Activated CD8-positive, alpha-beta memory T cell treated with anti-CD3 and anti-CD28 coated beads, Interleukin-2, amount 10 ng/mL, durations not matched to agents 7 days and 5 days (primary cell): ENCODE results near the gene RERE. TPM values are rescaled to one million over a fixed set of nuclear protein-coding genes. Genes with fewer than 3 reads are reported as not detected.

Experiments used
- ATAC-seq: fragments of 150-1000 bp; cut with Tn5 transposase; one replicate; pipeline ENCODE4 v1.10.0; 2021; ENCODE audit warnings: moderate library complexity
- CTCF ChIA-PET: fragments of 350-600 bp; sonication (Branson Sonifier 250); formaldehyde crosslinking; loops from one replicate; lab custom pipeline; 2021; ENCODE audit warnings: antibody characterized with exemption; lab: Charles Lee
- DNase-seq: peaks from one replicate; pipeline ENCODE4 v3.0.0-alpha.2; 2020
- H3K27ac Mint-ChIP-seq: one replicate; pipeline ENCODE4 v1.8.0; 2021; ENCODE audit warnings: mild to moderate bottlenecking, mixed read lengths
- H3K27me3 Mint-ChIP-seq: one replicate; pipeline ENCODE4 v1.8.0; 2021; ENCODE audit warnings: mixed read lengths
- H3K36me3 Mint-ChIP-seq: one replicate; pipeline ENCODE4 v1.8.0; 2021; ENCODE audit warnings: mild to moderate bottlenecking, mixed read lengths
- H3K4me1 Mint-ChIP-seq: one replicate; pipeline ENCODE4 v1.8.0; 2021; ENCODE audit warnings: mixed read lengths
- H3K4me3 Mint-ChIP-seq: one replicate; pipeline ENCODE4 v1.8.0; 2021; ENCODE audit warnings: mild to moderate bottlenecking, moderate library complexity, mixed read lengths
- H3K9me3 Mint-ChIP-seq: one replicate; pipeline ENCODE4 v1.8.0; 2022; ENCODE audit warnings: low read depth, mixed read lengths
- microRNA-seq: library from miRNA; unstranded; fragments of <30 nt; microRNA quantifications from one replicate; pipeline ENCODE4 v1.2.0, GENCODE V29; 2022
- total RNA-seq, 2 experiments: library from RNA; stranded (reverse); gene quantifications; one replicate each; pipeline ENCODE4 v1.2.3, GENCODE V29; 2021

Gene RERE
- total RNA-seq, 2 experiments from 2014 or later: 38.3 TPM

DNA sequence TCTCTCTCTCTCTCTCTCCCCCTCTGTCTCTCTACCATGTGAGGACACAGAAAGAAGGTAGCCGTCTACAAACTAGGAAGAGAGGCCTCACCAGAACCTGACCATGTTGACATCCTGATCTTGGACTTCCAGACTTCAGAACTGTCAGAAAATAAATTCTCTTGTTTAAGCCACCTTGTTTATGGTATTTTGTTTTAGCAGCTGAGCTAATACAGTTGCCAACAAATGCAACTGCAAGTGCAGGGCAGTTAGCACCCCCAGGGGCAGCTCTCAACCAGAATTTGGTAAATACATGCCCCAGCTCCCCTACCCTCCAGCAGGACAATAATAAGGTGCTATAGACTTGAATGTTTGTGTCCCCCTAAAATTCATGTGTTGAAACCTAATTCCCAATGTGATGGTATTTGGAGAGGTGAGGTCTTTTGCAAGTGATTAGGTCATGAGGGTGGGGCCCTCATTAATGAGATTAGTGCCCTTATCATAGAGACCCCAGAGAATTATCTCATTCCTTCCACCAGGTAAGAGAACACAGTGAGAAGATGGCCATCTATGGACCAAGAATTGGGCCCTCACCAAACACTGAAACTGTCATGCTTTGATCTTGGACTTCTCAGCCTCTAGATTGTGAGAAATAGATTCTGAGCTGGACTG is 506.2 kb downstream of the RERE start:
- H3K27ac Mint-ChIP-seq: no peak overlapping the region
- peaks cover 27% of the 10 kb centered on the region for H3K27me3 Mint-ChIP-seq
- ATAC-seq (no peak), DNase-seq (no peak)
- no peak overlapping the region for H3K4me3 Mint-ChIP-seq
- H3K4me1 Mint-ChIP-seq: peaks cover 6% of the 10 kb centered on the region
- H3K9me3 Mint-ChIP-seq: no peaks in the 10 kb centered on the region
- no peaks in the 10 kb centered on the region for H3K36me3 Mint-ChIP-seq
- CTCF ChIA-PET: interaction anchor here (0.7 to 2.3 kb wide), 4 partner anchors 14 to 296 kb away, joined by 3 to 12 read pairs (median 4); no protein-coding TSS in a partner anchor

- Mint-ChIP-seq H3K4me3 (no peak overlapping the region), H3K27me3 (peaks cover 3% of the 10 kb centered on the region), H3K4me1 (no peaks in the 10 kb centered on the region), H3K27ac (no peak overlapping the region), H3K36me3 (no peaks in the 10 kb centered on the region), H3K9me3 (no peaks in the 10 kb centered on the region)
- CTCF ChIA-PET: no interaction called here
- ATAC-seq (no peak), DNase-seq (no peak)
These were observed 509.8 kb downstream of the RERE start for GRCh38 chr1:8307628-8308027.

- Mint-ChIP-seq H3K4me1 (no peaks in the 10 kb centered on the region), H3K27ac (no peak overlapping the region), H3K27me3 (peaks cover 2% of the 10 kb centered on the region), H3K4me3 (no peak overlapping the region), H3K36me3 (no peaks in the 10 kb centered on the region), H3K9me3 (no peaks in the 10 kb centered on the region)
- DNase-seq (no peak), ATAC-seq (no peak)
- CTCF ChIA-PET: no interaction called here
These were observed 513.6 kb downstream of the RERE start for GRCh38 chr1:8303876-8304275.

- H3K4me1 Mint-ChIP-seq: no peaks in the 10 kb centered on the region
- DNase-seq: no peak
- CTCF ChIA-PET: interaction anchor here (1.5 kb wide), 1 partner anchor 288 kb away, joined by 6 read pairs; no protein-coding TSS in a partner anchor
- no peak for ATAC-seq
- no peak overlapping the region for H3K27ac Mint-ChIP-seq
- no peaks in the 10 kb centered on the region for H3K36me3 Mint-ChIP-seq
- H3K27me3 Mint-ChIP-seq: peaks cover 2% of the 10 kb centered on the region
- no peak overlapping the region for H3K4me3 Mint-ChIP-seq
- H3K9me3 Mint-ChIP-seq: no peaks in the 10 kb centered on the region
These were observed 514.3 kb downstream of the RERE start for GRCh38 chr1:8303141-8303540.

Small RNAs within 50 kb of the gene (microRNA-seq; reads per million reads assigned to microRNA genes)
- gene MIR6728: not detected

Other genes starting within 250 kb of the RERE start
- 1,000 to 10,000 TPM; 2,070 to 2,300 TPM for gene ENO1, start 61.0 kb upstream of the RERE start, total RNA-seq
- gene CA6, start 128.2 kb upstream of the RERE start, total RNA-seq: 10 to 100 TPM in 1 of 2 experiments, 1 to 10 TPM in 1; 4.8 to 10.1 TPM
- gene SLC2A7, start 208.8 kb upstream of the RERE start, total RNA-seq: not detected